HepG2 (cell line): Measurements from ENCODE around the gene CFAP206. TPM values are rescaled to one million over a fixed set of nuclear protein-coding genes. Genes with fewer than 3 reads are reported as not detected.

ENCODE experiments used
- ARNT2 ChIP-seq: sonication (generic); formaldehyde crosslinking; IDR thresholded peaks from 2 replicates; pipeline ENCODE4 v1.8.0; 2022; ENCODE audit warnings: mild to moderate bottlenecking, low read depth, missing genetic modification reagents, moderate library complexity
- ATF6 ChIP-seq: sonication (generic); formaldehyde crosslinking; conservative IDR thresholded peaks from 2 replicates; pipeline ENCODE4 v1.4.0; 2020; ENCODE audit warnings: missing genetic modification reagents
- BRCA1 ChIP-seq: sonication (generic); formaldehyde crosslinking; IDR thresholded peaks from 2 replicates; pipeline ENCODE4 v1.4.0; 2020; ENCODE audit warnings: missing genetic modification reagents
- HMGA1 ChIP-seq: sonication (generic); formaldehyde crosslinking; conservative IDR thresholded peaks from 2 replicates; pipeline ENCODE4 v1.4.0; 2020; ENCODE audit warnings: missing genetic modification reagents
- HOXA3 ChIP-seq: sonication (generic); formaldehyde crosslinking; IDR thresholded peaks from 2 replicates; pipeline ENCODE4 v1.5.0; 2020; ENCODE audit warnings: missing genetic modification reagents
- ISL2 ChIP-seq: sonication (generic); formaldehyde crosslinking; IDR thresholded peaks from 2 replicates; pipeline ENCODE4 v1.5.0; 2020; ENCODE audit warnings: missing genetic modification reagents
- KMT2B ChIP-seq: IDR thresholded peaks from 2 replicates; pipeline ENCODE4 v1.6.1; 2016; ENCODE audit warnings: missing genetic modification reagents, missing compliant biosample characterization
- MEIS2 ChIP-seq: sonication (generic); formaldehyde crosslinking; IDR thresholded peaks from 2 replicates; pipeline ENCODE4 v1.9.0; 2021; ENCODE audit warnings: mild to moderate bottlenecking, missing genetic modification reagents
- NFYB ChIP-seq: sonication (generic); formaldehyde crosslinking; IDR thresholded peaks from 2 replicates; pipeline ENCODE4 v1.4.0; 2020; ENCODE audit warnings: missing genetic modification reagents
- NKX3-1 ChIP-seq: sonication (generic); formaldehyde crosslinking; IDR thresholded peaks from 2 replicates; pipeline ENCODE4 v1.5.0; 2020; ENCODE audit warnings: missing genetic modification reagents
- PCBP2 ChIP-seq: fragments of 200-400 bp; formaldehyde crosslinking; optimal IDR thresholded peaks from 2 replicates; pipeline ENCODE3; 2018; ENCODE audit warnings: low read length, low read depth; ENCODE audit not compliant: poor library complexity, severe bottlenecking
- SMAD3 ChIP-seq: sonication (generic); formaldehyde crosslinking; IDR thresholded peaks from 2 replicates; pipeline ENCODE4 v1.4.0; 2020; ENCODE audit warnings: missing genetic modification reagents
- SNAPC2 ChIP-seq: sonication (generic); formaldehyde crosslinking; IDR thresholded peaks from 2 replicates; pipeline ENCODE4 v1.8.1; 2022; ENCODE audit warnings: mild to moderate bottlenecking, missing genetic modification reagents
- SOX6 ChIP-seq, 2 experiments: fragments of 450-650 bp in 1 of 2; sonication (generic) in 1 of 2; formaldehyde crosslinking in 1 of 2; IDR thresholded peaks; 2 replicates each; pipeline versions ENCODE4 v1.4.0 to v1.6.1; 2017 to 2020; ENCODE audit warnings: antibody characterized with exemption in 1 of 2, mild to moderate bottlenecking in 1 of 2, missing genetic modification reagents in 1 of 2
- TEAD3 ChIP-seq: optimal IDR thresholded peaks from 2 replicates; pipeline ENCODE3; 2016; ENCODE audit warnings: borderline replicate concordance
- ZBTB3 ChIP-seq: sonication (generic); formaldehyde crosslinking; IDR thresholded peaks from 2 replicates; pipeline ENCODE4 v1.4.0; 2020; ENCODE audit warnings: low read depth, mild to moderate bottlenecking, moderate library complexity, missing genetic modification reagents, borderline replicate concordance
- ZFP90 ChIP-seq: sonication (generic); formaldehyde crosslinking; IDR thresholded peaks from 2 replicates; pipeline ENCODE4 v1.8.0; 2022; ENCODE audit warnings: missing genetic modification reagents, mild to moderate bottlenecking, inconsistent platforms, borderline replicate concordance
- ZNF138 ChIP-seq: sonication (generic); formaldehyde crosslinking; IDR thresholded peaks from 2 replicates; pipeline ENCODE4 v1.5.0; 2020; ENCODE audit warnings: mild to moderate bottlenecking, low read depth, missing genetic modification reagents
- ZNF205 ChIP-seq: IDR thresholded peaks from 2 replicates; pipeline ENCODE4 v1.6.1; 2018; ENCODE audit warnings: missing biosample characterization, missing genetic modification reagents
- ZNF329 ChIP-seq: sonication (generic); formaldehyde crosslinking; IDR thresholded peaks from 2 replicates; pipeline ENCODE4 v1.9.0; 2021; ENCODE audit warnings: low read depth, mild to moderate bottlenecking, missing genetic modification reagents
- ZNF343 ChIP-seq: sonication (generic); formaldehyde crosslinking; IDR thresholded peaks from 2 replicates; pipeline ENCODE4 v1.4.0; 2020; ENCODE audit warnings: mild to moderate bottlenecking, missing genetic modification reagents
- ZNF737 ChIP-seq: sonication (generic); formaldehyde crosslinking; IDR thresholded peaks from 2 replicates; pipeline ENCODE4 v1.5.0; 2020; ENCODE audit warnings: missing genetic modification reagents, mild to moderate bottlenecking, borderline replicate concordance
- ZNF775 ChIP-seq: sonication (generic); formaldehyde crosslinking; IDR thresholded peaks from 2 replicates; pipeline ENCODE4 v1.4.0; 2020; ENCODE audit warnings: missing genetic modification reagents, mild to moderate bottlenecking, moderate library complexity, borderline replicate concordance
- polyA plus RNA-seq, 8 experiments: library from polyadenylated mRNA; depleted of rRNA in 3 of 8; stranded (reverse) in 7 of 8; unstranded in 1 of 8; fragments of >200 nt; fragmentation: Illumina TruSeq in 4 of 8; extraction: Trizol in 4 of 8; gene quantifications; 2 replicates each; pipeline versions ENCODE4 v1.2.1 to v1.2.3, GENCODE V29; 2011 to 2016; ENCODE audit warnings: low read depth in 4 of 8, missing spikeins in 1 of 8, mixed read lengths in 1 of 8; ENCODE audit not compliant: insufficient read depth in 1 of 8
- total RNA-seq, 5 experiments: library from RNA; depleted of rRNA; stranded (reverse); fragments of >200 nt; fragmentation: Illumina TruSeq; extraction: Trizol; gene quantifications; 2 replicates each; pipeline ENCODE4 v1.2.3, GENCODE V29; 2016; ENCODE audit warnings: low read depth in 1 of 5
- TF ChIP-seq, protein P1 (sequence below): sonication (generic); formaldehyde crosslinking; IDR thresholded peaks from 2 replicates; pipeline ENCODE4 v1.4.0; 2020; ENCODE audit warnings: mild to moderate bottlenecking, missing genetic modification reagents
- TF ChIP-seq, protein P2 (sequence below): sonication (generic); formaldehyde crosslinking; IDR thresholded peaks from 2 replicates; pipeline ENCODE4 v1.5.0; 2020; ENCODE audit warnings: missing genetic modification reagents
- TF ChIP-seq, protein P3 (sequence below): sonication (generic); formaldehyde crosslinking; conservative IDR thresholded peaks from 2 replicates; pipeline ENCODE4 v1.8.0; 2022; ENCODE audit warnings: mild to moderate bottlenecking, moderate library complexity, missing genetic modification reagents

The CFAP206 gene
- total and polyA plus RNA-seq, 2 of the 13 experiments (the other 11 are each of a cell fraction or from before 2014, with no cell fraction given), result not detected

DNA sequence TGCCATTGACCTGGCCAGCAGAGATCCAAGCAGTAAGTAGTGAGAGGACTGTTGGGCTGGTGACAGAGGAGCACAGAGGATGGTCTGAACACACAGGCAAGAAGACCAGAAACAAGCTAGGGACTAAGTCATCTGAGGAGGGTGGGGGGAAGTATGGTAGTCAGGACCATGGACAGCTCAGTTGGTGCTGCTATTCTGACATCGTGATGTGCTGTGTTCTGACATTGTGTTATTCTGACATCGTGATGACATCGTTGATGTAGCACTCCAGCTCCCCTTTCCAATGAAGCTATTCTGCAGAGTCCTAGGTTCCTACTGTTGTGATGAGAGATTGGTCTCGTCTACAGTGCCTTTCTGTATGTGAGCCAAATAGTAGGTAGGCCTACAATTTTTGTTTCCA, 28.7 kb downstream of the CFAP206 start (continued):
- TF ChIP-seq, protein P1, sequence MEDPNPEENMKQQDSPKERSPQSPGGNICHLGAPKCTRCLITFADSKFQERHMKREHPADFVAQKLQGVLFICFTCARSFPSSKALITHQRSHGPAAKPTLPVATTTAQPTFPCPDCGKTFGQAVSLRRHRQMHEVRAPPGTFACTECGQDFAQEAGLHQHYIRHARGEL (CRISPR knock-in tag), result no peak
- no peak for TF ChIP-seq SOX6 (IDR thresholded peaks at IDR 0.05)
- TF ChIP-seq SOX6 (CRISPR knock-in tag; IDR thresholded peaks at IDR 0.05), result 0 out of 2 replicates have a peak, but pooled peaks have one; percentile 16
- TF ChIP-seq ARNT2, result peak; percentile 57; the same call in 1 of the 2 replicates
- no peak for TF ChIP-seq NFYB (CRISPR knock-in tag)
- TF ChIP-seq ZNF737 (CRISPR knock-in tag), result no peak
- peak; percentile 78; the same call in 1 of the 2 replicates for TF ChIP-seq ATF6 (CRISPR knock-in tag)
- no peak for TF ChIP-seq ZBTB3 (CRISPR knock-in tag)
- 0 out of 2 replicates have a peak, but pooled peaks have one; percentile 57 for TF ChIP-seq ZNF205 (CRISPR knock-in tag)
- TF ChIP-seq ZNF775 (CRISPR knock-in tag), result no peak
- TF ChIP-seq PCBP2, result no peak
- TF ChIP-seq, protein P2, sequence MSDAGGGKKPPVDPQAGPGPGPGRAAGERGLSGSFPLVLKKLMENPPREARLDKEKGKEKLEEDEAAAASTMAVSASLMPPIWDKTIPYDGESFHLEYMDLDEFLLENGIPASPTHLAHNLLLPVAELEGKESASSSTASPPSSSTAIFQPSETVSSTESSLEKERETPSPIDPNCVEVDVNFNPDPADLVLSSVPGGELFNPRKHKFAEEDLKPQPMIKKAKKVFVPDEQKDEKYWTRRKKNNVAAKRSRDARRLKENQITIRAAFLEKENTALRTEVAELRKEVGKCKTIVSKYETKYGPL (CRISPR knock-in tag), result 0 out of 2 replicates have a peak, but pooled peaks have one; percentile 28
- peak; percentile 65; the same call in 1 of the 2 replicates for TF ChIP-seq ZFP90 (CRISPR knock-in tag)
- TF ChIP-seq, protein P3, sequence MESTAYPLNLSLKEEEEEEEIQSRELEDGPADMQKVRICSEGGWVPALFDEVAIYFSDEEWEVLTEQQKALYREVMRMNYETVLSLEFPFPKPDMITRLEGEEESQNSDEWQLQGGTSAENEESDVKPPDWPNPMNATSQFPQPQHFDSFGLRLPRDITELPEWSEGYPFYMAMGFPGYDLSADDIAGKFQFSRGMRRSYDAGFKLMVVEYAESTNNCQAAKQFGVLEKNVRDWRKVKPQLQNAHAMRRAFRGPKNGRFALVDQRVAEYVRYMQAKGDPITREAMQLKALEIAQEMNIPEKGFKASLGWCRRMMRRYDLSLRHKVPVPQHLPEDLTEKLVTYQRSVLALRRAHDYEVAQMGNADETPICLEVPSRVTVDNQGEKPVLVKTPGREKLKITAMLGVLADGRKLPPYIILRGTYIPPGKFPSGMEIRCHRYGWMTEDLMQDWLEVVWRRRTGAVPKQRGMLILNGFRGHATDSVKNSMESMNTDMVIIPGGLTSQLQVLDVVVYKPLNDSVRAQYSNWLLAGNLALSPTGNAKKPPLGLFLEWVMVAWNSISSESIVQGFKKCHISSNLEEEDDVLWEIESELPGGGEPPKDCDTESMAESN (CRISPR knock-in tag), result 0 out of 2 replicates have a peak, but pooled peaks have one; percentile 57
- TF ChIP-seq ZNF329 (CRISPR knock-in tag), result no peak
- no peak for TF ChIP-seq HMGA1 (CRISPR knock-in tag)
- peak; percentile 79 for TF ChIP-seq KMT2B (CRISPR knock-in tag)
- peak; percentile 55; the same call in 1 of the 2 replicates for TF ChIP-seq SNAPC2 (CRISPR knock-in tag)
- peak; percentile 76 for TF ChIP-seq NKX3-1
- 0 out of 2 replicates have a peak, but pooled peaks have one; percentile 75 for TF ChIP-seq BRCA1
- 0 out of 2 replicates have a peak, but pooled peaks have one; percentile 51 for TF ChIP-seq ZNF138 (CRISPR knock-in tag)
- TF ChIP-seq HOXA3 (CRISPR knock-in tag), result peak; percentile 76; the same call in 1 of the 2 replicates
- TF ChIP-seq ZNF343 (CRISPR knock-in tag), result no peak
- peak; percentile 44; the same call in 1 of the 2 replicates for TF ChIP-seq ISL2 (CRISPR knock-in tag)
- TF ChIP-seq MEIS2 (CRISPR knock-in tag), result peak; percentile 80; the same call in 1 of the 2 replicates
- TF ChIP-seq TEAD3 (CRISPR knock-in tag), result peak; percentile 82
- peak; percentile 93 for TF ChIP-seq SMAD3 (CRISPR knock-in tag)
